B cell (primary cell): ENCODE data around the gene CDYL2. TPM values are rescaled to one million over a fixed set of nuclear protein-coding genes. Genes with fewer than 3 reads are reported as not detected.

Experiments used
- ATAC-seq: fragments of 200-7000 bp; cut with Tn5 transposase; one replicate; pipeline ENCODE4 v1.10.0; 2021; ENCODE audit warnings: low read depth, mild to moderate bottlenecking, moderate number of reproducible peaks, moderate library complexity
- CTCF ChIA-PET: fragments of 350-600 bp; sonication (Branson Sonifier 250); formaldehyde crosslinking; loops from one replicate; lab custom pipeline; 2021; ENCODE audit warnings: antibody characterized with exemption, inconsistent platforms; lab: Charles Lee
- POLR2A ChIA-PET: fragments of 350-600 bp; sonication (Branson Sonifier 250); formaldehyde crosslinking; loops from one replicate; lab custom pipeline; 2021; ENCODE audit warnings: antibody characterized with exemption; lab: Charles Lee
- DNase-seq: peaks from one replicate; pipeline ENCODE4 v3.0.0; 2013
- H2AFZ ChIP-seq: 2 replicates; pipeline ENCODE4 v1.6.1; 2012; ENCODE audit warnings: mild to moderate bottlenecking, low read depth, low read length; ENCODE audit not compliant: insufficient read depth, poor library complexity, severe bottlenecking
- H3K27ac ChIP-seq, 2 donors: 1 replicate in 1 of 2; 2 replicates in 1 of 2; pipeline ENCODE4 v1.5.1; 2012 to 2013; ENCODE audit warnings: low read length in 2 of 2, mild to moderate bottlenecking in 2 of 2, moderate library complexity in 1 of 2
- H3K27me3 ChIP-seq, 4 experiments: fragments of 200-600 bp in 1 of 4; sonication (generic) in 1 of 4; replicated peaks in 1 of 4; 1 replicate in 2 of 4; 2 replicates in 2 of 4; pipeline versions ENCODE4 v1.6.1 to v1.7.0; 2013 to 2016; ENCODE audit warnings: low read length in 3 of 4, mild to moderate bottlenecking in 2 of 4, mixed read lengths in 1 of 4, moderate library complexity in 1 of 4; ENCODE audit not compliant: insufficient read depth in 4 of 4, control insufficient read depth in 3 of 4; ENCODE audit errors: control extremely low read depth in 1 of 4
- H3K36me3 ChIP-seq, 2 experiments: replicated peaks in 1 of 2; 1 replicate in 1 of 2; 2 replicates in 1 of 2; pipeline versions ENCODE4 v1.6.1 to v1.7.1; 2013; ENCODE audit warnings: low read length in 1 of 2; ENCODE audit not compliant: insufficient read depth in 2 of 2, control insufficient read depth in 1 of 2; ENCODE audit errors: control extremely low read depth in 1 of 2, extremely low read depth in 1 of 2
- H3K4me1 ChIP-seq, 2 donors: fragments of 200-600 bp in 1 of 2; sonication (generic) in 1 of 2; 1 replicate in 1 of 2; 2 replicates in 1 of 2; pipeline versions ENCODE4 v1.5.1 to v1.6.1; 2013 to 2017; ENCODE audit warnings: low read length in 2 of 2; ENCODE audit not compliant: control insufficient read depth in 2 of 2, insufficient read depth in 2 of 2
- H3K4me2 ChIP-seq: replicated peaks from 2 replicates; pipeline ENCODE3; 2012; ENCODE audit warnings: mild to moderate bottlenecking, low read depth, low read length; ENCODE audit not compliant: poor library complexity, severe bottlenecking
- H3K4me3 ChIP-seq, 5 experiments: fragments of 200-600 bp in 1 of 5; sonication (generic) in 1 of 5; 1 replicate in 3 of 5; 2 replicates in 2 of 5; pipeline versions ENCODE4 v1.5.1 to v1.7.0; 2011 to 2016; ENCODE audit warnings: low read length in 4 of 5, mild to moderate bottlenecking in 4 of 5, low read depth in 2 of 5, control low read depth in 1 of 5, moderate library complexity in 1 of 5; ENCODE audit not compliant: insufficient read depth in 1 of 5; ENCODE audit errors: control extremely low read depth in 1 of 5, extremely low read depth in 1 of 5
- H3K79me2 ChIP-seq: fragments of 200-600 bp; sonication (generic); one replicate; pipeline ENCODE4 v1.6.0; 2016; ENCODE audit warnings: low read length; ENCODE audit not compliant: control insufficient read depth, insufficient read depth
- H3K9ac ChIP-seq: fragments of 200-600 bp; sonication (generic); 2 replicates; pipeline ENCODE4 v1.6.1; 2017; ENCODE audit warnings: mild to moderate bottlenecking, low read length, moderate library complexity
- H3K9me3 ChIP-seq, 3 donors: one replicate each; pipeline versions ENCODE4 v1.6.1 to v1.7.1; 2013; ENCODE audit warnings: low read length in 2 of 3; ENCODE audit not compliant: control insufficient read depth in 2 of 3, insufficient read depth in 1 of 3; ENCODE audit errors: control extremely low read depth in 1 of 3
- H4K20me1 ChIP-seq: 2 replicates; pipeline ENCODE4 v1.6.0; 2012; ENCODE audit warnings: mild to moderate bottlenecking, low read length; ENCODE audit not compliant: insufficient read depth, control insufficient read depth, poor library complexity, severe bottlenecking
- H3K27ac Mint-ChIP-seq: one replicate; pipeline ENCODE4 v1.8.0; 2021; ENCODE audit warnings: mixed read lengths
- H3K27me3 Mint-ChIP-seq: one replicate; pipeline ENCODE4 v1.8.0; 2021; ENCODE audit warnings: mixed read lengths
- H3K4me1 Mint-ChIP-seq: one replicate; pipeline ENCODE4 v1.8.0; 2021; ENCODE audit warnings: mixed read lengths
- H3K4me3 Mint-ChIP-seq: one replicate; pipeline ENCODE4 v1.8.0; 2021; ENCODE audit warnings: mixed read lengths
- H3K9me3 Mint-ChIP-seq: one replicate; pipeline ENCODE4 v1.8.0; 2022; ENCODE audit warnings: mixed read lengths; ENCODE audit not compliant: insufficient read depth
- CTCF ChIP-seq: fragments of 200-600 bp; IDR thresholded peaks from one replicate; pipeline ENCODE4 v1.8.0; 2022; ENCODE audit warnings: antibody characterized with exemption, mild to moderate bottlenecking
- EZH2 ChIP-seq: IDR thresholded peaks from 2 replicates; pipeline ENCODE4 v1.6.1; 2012; ENCODE audit warnings: borderline replicate concordance, low read depth, mild to moderate bottlenecking, moderate library complexity, low read length; ENCODE audit not compliant: insufficient read depth, poor library complexity, severe bottlenecking
- WGBS: methylation state at CpG from one replicate; pipeline ENCODE4 v1.1.5; 2013; ENCODE audit warnings: missing lambda C conversion rate; ENCODE audit not compliant: insufficient coverage; 5-methylcytosine and 5-hydroxymethylcytosine counted together
- intact Hi-C: fragments of 100-400 bp; cut with micrococcal nuclease; formaldehyde crosslinking; loops from one replicate; pipeline ENCODE4 v1.10.0; 2022
- polyA plus RNA-seq: library from polyadenylated mRNA; depleted of rRNA; stranded (reverse); fragments of >200 nt; gene quantifications from 2 replicates; pipeline ENCODE4 v1.2.3, GENCODE V29; 2012
- total RNA-seq, 2 donors: library from RNA; stranded (reverse); fragments of 120-200 nt in 1 of 2; gene quantifications; 1 replicate in 1 of 2; 2 replicates in 1 of 2; pipeline versions ENCODE4 v1.2.3 to v1.2.4, GENCODE V29; 2013 to 2022

CDYL2 gene
- total and polyA plus RNA-seq, 2 donors (not counting 1 experiment from before 2014, with no cell fraction given) = 0.66 to 6.6 TPM

DNA sequence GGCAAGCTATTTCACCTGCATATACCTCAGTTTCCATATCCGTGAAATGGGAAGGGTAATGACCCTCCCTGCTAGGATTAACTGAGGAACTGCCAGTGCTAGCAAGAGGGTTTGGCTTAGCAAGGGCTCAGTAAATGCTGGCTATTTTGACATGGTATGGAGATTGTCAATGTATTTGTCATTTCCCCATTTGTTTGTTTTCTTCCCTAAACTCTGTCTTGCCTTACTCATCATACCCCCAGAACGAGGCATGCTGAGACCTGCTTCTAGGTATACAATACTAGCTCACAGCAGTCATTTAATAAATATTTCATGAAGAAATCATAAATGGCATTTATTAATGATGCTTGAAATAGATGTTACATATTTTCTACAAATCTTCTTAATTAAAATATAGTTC lies 139.6 kb downstream of the CDYL2 start:
- ATAC-seq (no peak), DNase-seq (no peak)
- Mint-ChIP-seq H3K4me3 (no peak overlapping the region), H3K27ac (no peak overlapping the region), H3K4me1 (peaks cover 8% of the 10 kb centered on the region), H3K27me3 (peaks cover 10% of the 10 kb centered on the region), H3K9me3 (peaks cover 6% of the 10 kb centered on the region)
- WGBS = no CpG with 5 or more reads among the region's 2 CpGs
- Histone ChIP-seq H3K79me2 (no peaks in the 10 kb centered on the region), H4K20me1 (no peaks in the 10 kb centered on the region), H2AFZ (no peak overlapping the region), H3K4me3 (no peak overlapping the region), H3K9me3 (peaks cover 6 to 12% (median 11%) of the 10 kb centered on the region in 3 donors), H3K36me3 (no peaks in the 10 kb centered on the region), H3K9ac (no peak overlapping the region), H3K27ac (no peak overlapping the region), H3K4me2 (no peak overlapping the region), H3K27me3 (peaks cover 0 to 20% (median 2%) of the 10 kb centered on the region in 4 experiments), H3K4me1 (peaks cover 2 to 7% of the 10 kb centered on the region in 2 donors)
- POLR2A ChIA-PET = no interaction called here
- CTCF ChIA-PET = no interaction called here
- TF ChIP-seq CTCF (no peak), EZH2 (no peak)
- intact Hi-C loops = no loop called here

DNA sequence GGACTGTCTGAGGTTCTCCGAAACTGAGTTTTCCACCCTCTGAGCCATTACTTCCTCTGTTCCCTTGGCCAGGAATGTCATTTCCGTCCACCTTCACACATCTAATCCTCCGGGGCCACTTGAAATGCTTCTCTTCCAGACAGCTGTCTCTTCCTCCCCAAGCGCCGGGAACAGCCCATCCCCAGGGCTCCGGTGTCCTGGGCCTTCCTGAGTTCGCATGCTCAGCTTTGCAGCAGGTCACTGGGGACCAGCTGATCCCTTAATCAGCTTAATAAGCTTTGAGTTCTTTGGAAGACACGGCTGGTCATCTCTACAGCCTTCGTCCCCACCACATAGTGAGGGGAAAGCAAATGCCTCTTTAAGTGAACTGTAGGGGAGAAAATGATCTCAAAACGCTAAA lies 140.2 kb downstream of the CDYL2 start:
- ChIA-PET POLR2A (no interaction called here), CTCF (no interaction called here)
- Histone ChIP-seq H2AFZ (no peak overlapping the region), H3K4me1 (peaks cover 0 to 1% of the 10 kb centered on the region in 2 donors), H3K9ac (no peak overlapping the region), H3K4me3 (no peak overlapping the region), H3K9me3 (peaks cover 6 to 12% (median 6%) of the 10 kb centered on the region in 3 donors), H3K79me2 (no peaks in the 10 kb centered on the region), H3K36me3 (no peaks in the 10 kb centered on the region), H3K4me2 (no peak overlapping the region), H4K20me1 (no peaks in the 10 kb centered on the region), H3K27ac (no peak overlapping the region), H3K27me3 (peaks cover 0 to 20% (median 2%) of the 10 kb centered on the region in 4 experiments)
- peaks cover 4% of the 10 kb centered on the region for H3K4me1 Mint-ChIP-seq
- DNase-seq (no peak), ATAC-seq (no peak)
- peaks cover 10% of the 10 kb centered on the region for H3K27me3 Mint-ChIP-seq
- no peak overlapping the region for H3K4me3 Mint-ChIP-seq
- TF ChIP-seq EZH2 = no peak
- TF ChIP-seq CTCF = no peak
- no peak overlapping the region for H3K27ac Mint-ChIP-seq
- H3K9me3 Mint-ChIP-seq = peaks cover 6% of the 10 kb centered on the region
- intact Hi-C loops = no loop called here
- 100% methylated on average over 7 of the region's 10 CpGs for WGBS
